Right ventricle myocardium superior (tissue), 1 donor: ENCODE results near the gene TECR. TPM values are rescaled to one million over a fixed set of nuclear protein-coding genes. Genes with fewer than 3 reads are reported as not detected.
"Not testable (repeated sequence)": the region's sequence is repeated elsewhere in the genome, so short reads cannot be mapped to it uniquely, and the experiment has no call there.

ENCODE experiments used
- ATAC-seq: fragments of 200-7000 bp; cut with Tn5 transposase; one replicate; pipeline ENCODE4 v1.9.1; 2020; ENCODE audit warnings: mild to moderate bottlenecking; ENCODE audit not compliant: poor library complexity
- DNase-seq: peaks from one replicate; pipeline ENCODE4 v3.0.0-alpha.2; 2020
- intact Hi-C: fragments of 100-400 bp; cut with DNase I; formaldehyde crosslinking; loops from one replicate; pipeline ENCODE4 v1.11.2; 2022
- microRNA-seq: library from miRNA; unstranded; fragments of <30 nt; microRNA quantifications from one replicate; pipeline ENCODE4 v1.2.0, GENCODE V29; 2020
- total RNA-seq: library from RNA; stranded (reverse); fragmentation: NEBNext Ultra II Directional; extraction: Animal tissue kit (Norgen Biotek cat#: 25700); gene quantifications from one replicate; pipeline ENCODE4 v1.2.1, GENCODE V29; 2021
- donor health status: DM: no; HTN: yes; CAD: no; lungs with severe emphysema.

Gene TECR
- total RNA-seq, 1 donor from 2014 or later, result 73.8 TPM

DNA sequence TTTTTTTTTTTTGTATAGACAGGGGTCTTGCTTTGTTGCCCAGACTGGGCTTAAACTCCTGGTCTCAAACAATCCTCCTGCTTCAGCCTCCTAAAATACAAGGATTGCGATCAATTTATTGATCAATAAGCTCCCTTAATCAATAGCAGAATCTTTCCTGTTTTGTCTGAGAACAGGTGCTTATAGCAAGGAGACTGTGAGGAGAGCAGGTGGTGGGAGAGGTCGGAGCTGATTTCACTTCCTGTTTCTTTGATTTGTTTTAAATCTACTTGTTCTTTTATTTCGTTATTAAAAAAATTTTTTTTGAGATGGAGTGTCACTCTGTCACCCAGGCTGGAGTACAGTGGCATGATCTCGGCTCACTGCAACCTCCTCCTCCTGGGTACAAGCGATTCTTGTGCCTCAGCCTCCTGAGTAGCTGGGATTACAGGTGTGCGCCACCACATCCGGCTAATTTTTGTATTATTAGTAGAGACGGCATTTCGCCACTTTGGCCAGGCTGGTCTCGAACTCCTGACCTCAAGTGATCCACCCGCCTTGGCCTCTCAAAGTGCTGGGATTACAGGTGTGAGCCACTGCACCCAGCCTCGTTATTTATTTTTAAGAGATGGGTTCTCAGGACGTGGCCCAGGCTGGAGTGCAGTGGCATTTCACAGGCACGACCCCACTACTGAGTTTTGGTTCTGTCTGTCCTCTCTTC, 84.2 kb downstream of the TECR start:
- DNase-seq, intact Hi-C loops, ATAC-seq: not testable (repeated sequence)

- DNase-seq, result no peak
Observed at GRCh38 chr19:14614099-14614412, 84.7 kb downstream of the TECR start.

More at GRCh38 chr19:14614099-14614412, 84.7 kb downstream of the TECR start:
- intact Hi-C loops, result no loop called here
- ATAC-seq, result no peak

Small RNA genes within 50 kb of the gene (microRNA-seq; reads per million reads assigned to microRNA genes)
- not detected for gene MIR639

Other genes with a start within 250 kb of the TECR start
- gene ADGRE5, start 148.2 kb upstream of the TECR start, total RNA-seq, result 32.9 TPM
- gene DDX39A, start 110.3 kb upstream of the TECR start, total RNA-seq, result 29.1 TPM
- 129 TPM for gene PKN1, start 96.3 kb upstream of the TECR start, total RNA-seq
- not detected for gene PTGER1, start 54.2 kb upstream of the TECR start, total RNA-seq
- gene GIPC1, start 33.5 kb upstream of the TECR start, total RNA-seq, result 48.9 TPM
- 43.0 TPM for gene DNAJB1, start 11.2 kb upstream of the TECR start, total RNA-seq
- 533 TPM for gene NDUFB7, start 42.5 kb downstream of the TECR start, total RNA-seq
- gene CLEC17A, start 53.5 kb downstream of the TECR start, total RNA-seq, result not detected
- not detected for gene ADGRE3, start 145.2 kb downstream of the TECR start, total RNA-seq
- 7.0 TPM for gene ZNF333, start 160.5 kb downstream of the TECR start, total RNA-seq
- 0.54 TPM for gene ADGRE2, start 249.0 kb downstream of the TECR start, total RNA-seq